HT-29 (cell line): ENCODE measurements around the gene FAT1. TPM values are rescaled to one million over a fixed set of nuclear protein-coding genes. Genes with fewer than 3 reads are reported as not detected.

Source experiments
- DNase-seq: peaks from one replicate; pipeline ENCODE4 v3.0.0-alpha.2; 2015; ENCODE audit warnings: low spot score
- total RNA-seq: library from RNA; depleted of rRNA; stranded (reverse); fragments of >200 nt; shearing (Covaris generic); gene quantifications from 2 replicates; pipeline ENCODE4 v1.2.3, GENCODE V29; 2014

FAT1 gene
- total RNA-seq, 1 experiment from 2014 or later = 379 TPM

DNA sequence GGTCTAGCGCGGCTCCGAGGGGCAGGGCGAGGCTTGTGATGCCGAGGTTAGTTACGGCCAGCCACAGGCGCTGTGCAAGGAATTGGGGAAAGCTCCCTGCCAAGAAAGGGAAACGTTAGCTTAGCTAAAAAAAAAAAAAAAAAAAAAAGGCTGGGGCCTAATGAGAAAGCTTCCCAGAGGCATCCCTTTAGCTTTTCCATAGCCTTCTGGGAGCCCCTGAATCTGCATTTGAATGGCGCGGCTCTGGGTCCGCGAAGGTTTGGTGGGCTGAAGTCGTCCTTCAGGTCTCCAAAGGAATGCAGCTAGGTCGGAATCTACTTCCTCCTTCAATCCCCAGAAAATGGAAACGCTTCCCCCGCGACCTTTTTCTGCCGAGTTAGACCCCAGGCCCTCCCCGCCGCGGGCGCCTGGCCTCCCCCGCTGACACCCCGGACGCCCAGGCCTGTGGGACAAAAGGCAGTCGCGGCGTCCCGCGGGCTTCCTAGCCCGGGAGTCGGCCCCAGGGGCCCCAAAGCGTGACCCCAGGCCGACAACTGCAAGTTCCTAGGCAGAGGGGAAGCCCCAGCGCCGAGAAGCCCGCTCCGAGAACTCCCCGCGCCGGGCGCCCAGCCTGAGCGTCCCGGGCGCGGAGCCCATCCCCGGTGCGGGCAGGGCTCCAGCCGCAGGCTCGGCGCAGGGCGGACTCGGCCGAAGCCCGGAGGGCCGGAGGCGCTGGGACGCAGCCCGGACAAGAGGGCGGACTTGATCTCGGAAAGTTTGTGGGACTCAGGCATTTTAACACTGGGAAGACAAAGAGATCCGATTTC lies 605 bp upstream of the FAT1 start:
- DNase-seq = peak; percentile 60

DNA sequence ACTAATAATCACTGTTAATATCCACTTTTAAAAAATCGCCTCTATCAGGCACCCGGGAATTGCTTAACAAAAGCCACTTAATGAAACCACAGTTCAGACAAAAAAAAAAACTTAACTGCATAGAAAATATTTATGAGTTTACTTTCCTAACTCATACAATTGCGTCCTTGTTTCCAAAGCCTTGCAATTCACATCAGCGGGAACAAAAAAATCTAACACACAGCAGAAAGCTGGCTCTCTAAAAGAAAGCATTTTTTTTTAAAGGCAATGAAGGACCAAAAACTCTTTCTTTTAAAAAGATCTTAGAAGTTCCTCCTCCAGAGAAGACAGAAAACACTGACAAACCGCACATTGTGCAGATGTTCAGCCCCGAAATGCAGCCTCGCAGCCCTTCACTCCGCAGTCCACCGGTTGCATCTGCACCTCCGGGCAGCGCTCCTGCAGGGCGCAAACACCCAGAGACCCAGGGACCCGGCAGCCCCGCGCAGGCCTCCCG lies 812 bp downstream of the FAT1 start:
- peak; percentile 59 for DNase-seq

GRCh38 chr4:186719925-186720694 lies 3.5 kb downstream of the FAT1 start:
- peak; percentile 48 for DNase-seq

DNA sequence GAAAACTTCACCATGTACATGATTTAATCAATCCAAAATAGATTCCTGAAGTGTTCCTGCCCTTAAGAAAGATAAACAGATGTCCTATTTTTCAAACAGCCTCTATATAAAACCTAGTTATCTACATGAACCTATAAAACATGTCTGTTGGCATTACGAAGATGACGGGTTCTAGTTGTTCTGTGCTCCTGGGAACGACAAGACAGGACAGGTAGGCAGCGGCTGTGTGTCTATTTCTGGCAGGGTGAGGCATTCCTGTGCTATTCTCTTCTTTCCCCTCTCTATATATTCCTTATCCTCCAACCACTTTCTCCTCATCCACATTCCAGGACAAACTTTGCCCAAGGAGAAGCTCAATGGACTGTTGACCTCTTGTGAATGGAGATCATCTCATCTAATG lies 6.1 kb downstream of the FAT1 start:
- DNase-seq = no peak

- DNase-seq = no peak
These were observed 8.6 kb downstream of the FAT1 start for GRCh38 chr4:186715077-186715476.

- no peak for DNase-seq
These were observed 9.5 kb downstream of the FAT1 start for GRCh38 chr4:186714006-186714675.

DNA sequence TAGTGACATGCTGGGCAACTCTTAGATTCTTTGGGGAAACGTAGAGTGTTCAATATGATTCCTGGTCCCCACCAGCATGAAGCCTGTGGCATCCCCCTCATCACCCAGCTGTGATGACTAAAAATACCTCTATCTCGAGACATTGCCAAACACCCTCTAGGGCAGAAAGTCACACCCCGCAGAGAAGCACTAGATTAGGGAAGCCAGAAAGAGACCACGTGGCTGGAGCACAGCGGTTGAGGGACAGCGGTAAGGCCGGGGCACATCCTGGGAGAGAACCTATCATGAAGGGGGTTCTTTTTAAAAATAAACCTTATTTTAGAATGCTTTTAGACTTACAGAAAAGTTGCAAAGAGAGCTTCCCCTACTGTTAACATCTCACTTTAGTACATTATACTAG lies 11.0 kb downstream of the FAT1 start:
- DNase-seq = no peak

DNA sequence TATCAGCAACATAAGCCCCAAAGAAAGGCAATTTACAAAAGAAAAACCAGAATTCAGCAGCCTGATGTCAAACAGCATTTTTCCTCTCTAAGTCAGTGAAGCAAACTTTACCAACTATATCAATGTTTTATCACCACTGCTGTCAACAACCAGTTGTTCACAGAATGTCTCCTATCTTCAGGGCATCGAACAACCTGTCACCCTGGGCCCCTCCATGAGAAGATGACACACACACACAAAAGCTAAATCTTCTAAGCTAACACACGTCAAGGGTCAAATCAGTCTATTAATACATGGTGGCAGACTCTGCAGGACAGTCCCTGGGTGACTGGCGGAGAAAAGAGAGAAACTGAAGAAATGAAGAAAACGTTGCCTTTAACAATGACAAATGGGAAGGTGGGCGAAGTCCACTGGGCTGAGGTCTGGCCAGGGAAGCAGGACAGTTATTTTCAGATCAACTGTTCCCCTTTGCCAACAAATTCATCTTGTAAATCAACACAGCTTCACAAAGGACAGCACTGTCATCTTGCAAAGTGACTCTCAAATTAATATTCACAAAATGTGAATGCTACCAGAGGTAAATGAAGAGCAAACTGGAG lies 13.0 kb downstream of the FAT1 start:
- DNase-seq = no peak

- DNase-seq = no peak
These were observed 14.1 kb downstream of the FAT1 start for GRCh38 chr4:186709517-186709916.

- no peak for DNase-seq
These were observed 15.1 kb downstream of the FAT1 start for GRCh38 chr4:186708554-186708953.

- no peak for DNase-seq
These were observed 15.7 kb downstream of the FAT1 start for GRCh38 chr4:186707996-186708395.

DNA sequence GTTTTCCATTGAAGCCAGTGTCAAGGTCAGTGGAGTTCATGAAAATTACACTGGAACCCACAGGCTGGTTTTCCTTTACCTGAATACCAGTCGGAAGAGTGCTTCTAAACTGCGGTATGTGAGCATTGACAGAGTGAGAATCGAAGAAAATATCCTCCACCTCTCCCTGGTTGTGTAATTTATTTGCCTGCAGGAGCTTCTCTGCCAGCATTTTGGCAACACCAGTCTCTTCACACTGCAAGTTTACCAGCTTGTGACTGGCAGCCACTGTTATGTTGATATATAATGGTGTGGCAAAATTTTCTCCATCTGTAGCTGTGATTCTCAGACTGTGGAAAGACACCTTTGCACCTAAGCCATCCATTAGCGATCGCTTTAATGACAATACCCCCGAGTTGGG lies 16.1 kb downstream of the FAT1 start:
- DNase-seq = no peak

DNA sequence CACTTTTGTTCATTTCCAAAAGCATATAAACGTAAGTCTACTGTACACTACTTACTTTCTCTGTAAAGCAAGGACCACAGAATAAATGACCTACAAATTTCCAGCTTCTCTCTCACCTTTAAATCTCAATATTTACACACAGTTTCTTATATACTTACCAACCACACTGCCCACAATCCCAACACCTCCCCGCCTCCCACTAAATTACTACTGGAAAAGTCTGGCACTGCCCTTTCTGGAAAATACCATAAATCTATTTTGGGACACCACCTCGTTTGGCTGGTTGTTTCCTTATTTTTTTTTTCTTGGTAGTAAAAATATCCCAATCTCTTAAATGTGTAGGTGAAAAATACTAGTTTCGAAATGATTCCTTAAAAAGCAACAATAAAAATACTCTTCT lies 19.6 kb downstream of the FAT1 start:
- no peak for DNase-seq

DNA sequence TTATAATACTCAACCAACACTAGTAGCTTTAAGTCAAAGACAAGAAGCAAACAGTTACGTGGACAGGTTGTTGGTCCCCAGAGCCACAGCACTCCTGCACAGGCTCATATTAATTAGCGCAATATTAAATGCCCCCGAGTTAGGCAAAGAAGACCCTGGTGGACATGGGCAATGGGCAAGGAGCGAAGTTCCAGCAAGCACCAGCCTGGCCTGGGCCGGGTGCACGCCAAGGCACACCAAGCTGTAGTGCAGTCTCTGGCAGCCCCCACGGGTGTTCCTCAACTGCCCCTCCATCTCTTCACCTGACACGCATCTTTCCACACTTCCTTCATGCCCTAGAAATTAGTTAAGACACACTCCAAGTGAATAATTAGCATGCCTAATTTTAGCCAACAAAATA lies 20.1 kb downstream of the FAT1 start:
- no peak for DNase-seq

DNA sequence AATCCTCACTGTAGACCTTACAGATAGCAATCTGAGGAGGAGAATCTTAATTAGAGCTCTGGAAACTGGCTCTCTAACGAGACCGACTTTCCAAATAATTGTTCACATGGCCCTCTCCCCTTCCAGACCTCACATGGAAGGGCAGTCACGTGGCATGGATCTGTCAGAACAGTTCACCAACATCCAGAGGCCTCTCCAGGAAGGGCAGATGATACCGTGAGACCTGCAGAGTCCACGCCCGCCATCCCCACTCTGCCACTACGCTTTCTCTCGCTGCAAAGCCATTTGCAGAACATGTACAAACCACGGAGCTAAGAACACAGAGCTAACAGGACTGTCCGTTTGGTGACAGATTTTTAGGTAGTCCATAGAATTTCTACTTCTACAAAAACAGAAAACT lies 20.7 kb downstream of the FAT1 start:
- no peak for DNase-seq

GRCh38 chr4:186702297-186702696 lies 21.4 kb downstream of the FAT1 start:
- DNase-seq = no peak

DNA sequence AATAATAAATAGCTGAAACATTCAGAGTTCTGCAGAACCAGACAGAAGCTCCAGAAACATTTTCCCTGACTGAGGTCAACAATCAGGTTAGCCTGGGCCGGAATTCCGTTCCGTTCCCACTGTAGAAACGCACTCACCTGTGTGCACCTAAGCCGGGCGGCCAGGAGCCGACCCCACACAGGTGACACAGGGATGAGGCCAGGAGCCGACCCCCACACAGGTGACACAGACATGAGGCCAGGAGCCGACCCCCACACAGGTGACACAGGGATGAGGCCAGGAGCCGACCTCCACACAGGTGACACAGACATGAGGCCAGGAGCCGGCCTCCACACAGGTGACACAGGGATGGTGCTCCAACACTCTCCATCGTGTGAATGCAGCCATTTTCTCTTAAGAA lies 21.9 kb downstream of the FAT1 start:
- no peak for DNase-seq

- DNase-seq = no peak
These were observed 22.4 kb downstream of the FAT1 start for GRCh38 chr4:186701273-186701672.

DNA sequence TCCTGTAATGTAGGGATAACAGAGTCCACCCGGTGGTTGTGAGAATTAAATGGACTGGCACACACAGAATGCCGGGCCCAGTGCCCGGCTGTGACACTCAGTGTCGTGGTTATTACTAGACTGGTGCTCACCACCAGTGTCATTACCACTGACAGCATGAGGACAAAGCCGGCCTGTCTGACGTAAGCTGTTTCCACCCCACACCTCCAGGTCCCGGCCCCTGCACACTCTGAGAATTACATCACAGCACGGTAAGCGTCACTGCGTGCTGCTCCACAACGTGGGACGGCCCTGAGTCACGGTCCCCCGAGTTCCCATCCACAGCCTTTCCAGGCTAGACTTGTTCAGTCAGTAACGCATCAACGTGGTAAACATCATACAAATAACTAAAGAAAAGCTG lies 22.9 kb downstream of the FAT1 start:
- no peak for DNase-seq

DNA sequence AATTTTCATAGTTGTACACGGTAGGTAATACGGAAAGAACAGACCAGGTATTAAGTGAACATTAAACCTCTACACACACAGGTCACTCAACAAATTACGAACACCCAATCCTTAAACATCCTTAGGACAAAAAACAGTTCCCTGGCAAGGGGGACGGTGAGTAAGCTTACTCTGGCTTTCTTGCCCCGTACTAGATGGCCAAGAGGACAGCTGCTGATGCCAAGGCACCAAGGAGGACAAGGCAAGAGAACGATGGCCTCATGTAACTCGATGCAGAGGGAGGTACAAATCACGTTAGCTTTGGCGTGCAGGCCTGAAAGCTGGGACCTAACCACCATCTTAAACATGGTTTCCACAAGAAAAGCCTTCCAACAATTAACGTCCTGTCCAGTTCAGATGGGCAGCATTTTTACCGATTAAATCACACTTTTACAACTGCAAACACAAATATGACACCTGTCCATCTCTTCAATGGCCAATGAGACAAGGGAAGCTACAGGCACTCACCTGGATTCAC lies 23.7 kb downstream of the FAT1 start:
- DNase-seq = no peak

DNA sequence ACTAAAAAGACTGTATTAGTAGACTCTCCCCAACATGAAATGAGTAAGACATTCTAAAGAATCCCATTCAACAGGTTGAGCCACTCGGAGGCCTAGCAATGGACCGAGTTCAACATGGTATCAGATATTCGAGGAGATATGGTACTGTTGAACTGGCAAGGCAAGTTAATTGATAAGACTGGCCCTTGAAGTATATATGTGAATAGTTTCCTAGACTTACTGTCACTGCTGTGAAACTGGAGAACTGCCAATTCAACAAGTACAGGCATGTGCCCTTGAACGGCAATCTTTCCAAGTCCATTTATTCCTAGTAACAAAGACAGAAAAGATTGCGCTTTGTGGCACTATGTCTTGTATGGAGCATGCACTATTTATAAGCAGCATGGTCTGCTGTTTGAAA lies 24.4 kb downstream of the FAT1 start:
- DNase-seq = peak; percentile 73

DNA sequence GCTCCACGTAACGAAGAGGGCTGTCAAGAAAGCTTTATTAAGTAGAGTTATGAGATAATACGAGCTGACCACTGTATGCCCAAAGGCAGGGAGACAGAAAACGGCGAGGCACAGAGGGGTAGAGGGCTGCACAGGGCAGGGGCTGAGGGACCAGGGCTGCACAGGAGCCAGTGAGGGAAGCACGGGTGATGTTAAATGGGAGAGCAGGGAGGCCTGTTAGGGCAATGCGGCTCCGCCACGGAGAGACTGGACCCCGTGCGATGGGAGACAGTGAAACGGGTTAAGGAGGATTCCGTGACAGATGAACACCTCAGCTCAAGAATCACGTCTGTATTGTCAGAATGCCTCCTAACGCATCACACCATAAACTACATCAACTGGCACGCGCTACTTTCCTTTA lies 25.1 kb downstream of the FAT1 start:
- no peak for DNase-seq
